ENCODE data around the gene STAG1.
"Not testable (repeated sequence)": the region's sequence is repeated elsewhere in the genome, so short reads cannot be mapped to it uniquely, and the experiment has no call there.

Gene STAG1

GRCh38 chr3:136576279-136577009 is 175.7 kb downstream of the STAG1 start:
- no peak overlapping the region for H3K4me3 ChIP-seq (ENCODE audit: low read depth, low read length)
- no peak for DNase-seq (ENCODE audit: low read depth)
- no peak for TF ChIP-seq CTCF (IDR thresholded peaks at IDR 0.05; ENCODE audit: control insufficient read depth, extremely low read depth, insufficient read depth)

- H3K4me3 ChIP-seq (ENCODE audit: low read depth, low read length): no peak overlapping the region
- TF ChIP-seq CTCF (IDR thresholded peaks at IDR 0.05; ENCODE audit: control insufficient read depth, extremely low read depth, insufficient read depth): no peak
- peak; percentile 60 for DNase-seq (ENCODE audit: low read depth)
Observed at GRCh38 chr3:136567599-136568188, 184.5 kb downstream of the STAG1 start.

- H3K4me3 ChIP-seq (ENCODE audit: low read depth, low read length); DNase-seq (ENCODE audit: low read depth): not testable (repeated sequence)
Observed at GRCh38 chr3:136564962-136565361, 187.2 kb downstream of the STAG1 start.

GRCh38 chr3:136562026-136562425 is 190.2 kb downstream of the STAG1 start:
- no peak for DNase-seq (ENCODE audit: low read depth)

GRCh38 chr3:136559896-136560295 is 192.3 kb downstream of the STAG1 start:
- no peak for DNase-seq (ENCODE audit: low read depth)
- no peak overlapping the region for H3K4me3 ChIP-seq (ENCODE audit: low read depth, low read length)
- no peak for TF ChIP-seq CTCF (IDR thresholded peaks at IDR 0.05; ENCODE audit: control insufficient read depth, extremely low read depth, insufficient read depth)

More at GRCh38 chr3:136562026-136562425, 190.2 kb downstream of the STAG1 start:
- TF ChIP-seq CTCF (IDR thresholded peaks at IDR 0.05; ENCODE audit: control insufficient read depth, extremely low read depth, insufficient read depth): no peak
- H3K4me3 ChIP-seq (ENCODE audit: low read depth, low read length): no peak overlapping the region

- H3K4me3 ChIP-seq (ENCODE audit: low read depth, low read length); DNase-seq (ENCODE audit: low read depth): not testable (repeated sequence)
Observed at GRCh38 chr3:136549461-136549860, 202.7 kb downstream of the STAG1 start.

GRCh38 chr3:136547293-136547692 is 204.9 kb downstream of the STAG1 start:
- DNase-seq (ENCODE audit: low read depth): no peak
- TF ChIP-seq CTCF (IDR thresholded peaks at IDR 0.05; ENCODE audit: control insufficient read depth, extremely low read depth, insufficient read depth): no peak
- no peak overlapping the region for H3K4me3 ChIP-seq (ENCODE audit: low read depth, low read length)

- peak; percentile 30; the same call in 1 of the 2 replicates for TF ChIP-seq CTCF (IDR thresholded peaks at IDR 0.05; ENCODE audit: control insufficient read depth, extremely low read depth, insufficient read depth)
- H3K4me3 ChIP-seq (ENCODE audit: low read depth, low read length): no peak overlapping the region
- DNase-seq (ENCODE audit: low read depth): no peak
Observed at GRCh38 chr3:136546720-136547119, 205.5 kb downstream of the STAG1 start.

All from LNCaP clone FGC (cell line).